Smooth muscle cell (in vitro differentiated cells): ENCODE results near the gene COL27A1. TPM values are rescaled to one million over a fixed set of nuclear protein-coding genes. Genes with fewer than 3 reads are reported as not detected.

Experiments
- DNase-seq: peaks from one replicate; lab custom pipeline; 2025; ENCODE audit not compliant: unreplicated experiment; lab: John Stamatoyannopoulos, UW
- H2AFZ ChIP-seq: fragments of 200-600 bp; sonication (generic); 2 replicates; pipeline ENCODE4 v1.6.0; 2016; ENCODE audit warnings: antibody characterized with exemption, low read depth, mild to moderate bottlenecking
- H3F3A ChIP-seq: fragments of 200-600 bp; sonication (generic); 2 replicates; pipeline ENCODE4 v1.6.0; 2017; ENCODE audit warnings: antibody characterized with exemption, low read depth
- H3K27ac ChIP-seq: fragments of 200-600 bp; sonication (generic); 2 replicates; pipeline ENCODE4 v1.5.1; 2016; ENCODE audit warnings: low read depth, mild to moderate bottlenecking
- H3K27me3 ChIP-seq: fragments of 200-600 bp; sonication (generic); 2 replicates; pipeline ENCODE4 v1.6.1; 2016; ENCODE audit warnings: low read depth, mild to moderate bottlenecking
- H3K36me3 ChIP-seq: fragments of 200-600 bp; sonication (generic); 2 replicates; pipeline ENCODE4 v1.5.1; 2016; ENCODE audit warnings: low read depth
- H3K4me1 ChIP-seq: fragments of 200-600 bp; sonication (generic); 2 replicates; pipeline ENCODE4 v1.5.1; 2016; ENCODE audit warnings: low read depth
- H3K4me2 ChIP-seq: fragments of 200-600 bp; sonication (generic); 2 replicates; pipeline ENCODE4 v1.6.0; 2016; ENCODE audit warnings: mild to moderate bottlenecking
- H3K4me3 ChIP-seq: fragments of 200-600 bp; sonication (generic); 2 replicates; pipeline ENCODE4 v1.5.1; 2016; ENCODE audit warnings: mild to moderate bottlenecking
- H3K79me2 ChIP-seq: fragments of 200-600 bp; sonication (generic); 2 replicates; pipeline ENCODE4 v1.6.0; 2016; ENCODE audit warnings: low read depth, mild to moderate bottlenecking
- H3K9ac ChIP-seq: fragments of 200-600 bp; sonication (generic); 2 replicates; pipeline ENCODE4 v1.6.0; 2016; ENCODE audit warnings: low read depth
- H3K9me3 ChIP-seq: fragments of 200-600 bp; sonication (generic); replicated peaks from 2 replicates; pipeline ENCODE4 v1.5.1; 2016; ENCODE audit warnings: low read depth
- H4K20me1 ChIP-seq: fragments of 200-600 bp; sonication (generic); 2 replicates; pipeline ENCODE4 v1.6.0; 2016; ENCODE audit warnings: low read depth
- CTCF ChIP-seq: fragments of 200-600 bp; sonication (generic); IDR thresholded peaks from 2 replicates; pipeline ENCODE4 v1.5.1; 2017; ENCODE audit warnings: borderline replicate concordance, mild to moderate bottlenecking, antibody characterized with exemption; ENCODE audit not compliant: insufficient read depth, poor library complexity, severe bottlenecking
- WGBS: methylation state at CpG from one replicate; pipeline ENCODE4 v1.1.7; 2016; ENCODE audit warnings: low lambda C conversion rate; 5-methylcytosine and 5-hydroxymethylcytosine counted together
- polyA plus RNA-seq: library from polyadenylated mRNA; unstranded; fragments of >200 nt; fragmentation: Nextera tagmentation; extraction: Ambion mirVana; gene quantifications from 2 replicates; pipeline ENCODE4 v1.2.1, GENCODE V29; 2016
- total RNA-seq: library from RNA; depleted of rRNA; stranded (reverse); fragments of >200 nt; gene quantifications from 2 replicates; pipeline ENCODE4 v1.2.3, GENCODE V29; 2014

COL27A1 gene
- total and polyA plus RNA-seq, 2 experiments from 2014 or later = 18.1 to 19.9 TPM

DNA sequence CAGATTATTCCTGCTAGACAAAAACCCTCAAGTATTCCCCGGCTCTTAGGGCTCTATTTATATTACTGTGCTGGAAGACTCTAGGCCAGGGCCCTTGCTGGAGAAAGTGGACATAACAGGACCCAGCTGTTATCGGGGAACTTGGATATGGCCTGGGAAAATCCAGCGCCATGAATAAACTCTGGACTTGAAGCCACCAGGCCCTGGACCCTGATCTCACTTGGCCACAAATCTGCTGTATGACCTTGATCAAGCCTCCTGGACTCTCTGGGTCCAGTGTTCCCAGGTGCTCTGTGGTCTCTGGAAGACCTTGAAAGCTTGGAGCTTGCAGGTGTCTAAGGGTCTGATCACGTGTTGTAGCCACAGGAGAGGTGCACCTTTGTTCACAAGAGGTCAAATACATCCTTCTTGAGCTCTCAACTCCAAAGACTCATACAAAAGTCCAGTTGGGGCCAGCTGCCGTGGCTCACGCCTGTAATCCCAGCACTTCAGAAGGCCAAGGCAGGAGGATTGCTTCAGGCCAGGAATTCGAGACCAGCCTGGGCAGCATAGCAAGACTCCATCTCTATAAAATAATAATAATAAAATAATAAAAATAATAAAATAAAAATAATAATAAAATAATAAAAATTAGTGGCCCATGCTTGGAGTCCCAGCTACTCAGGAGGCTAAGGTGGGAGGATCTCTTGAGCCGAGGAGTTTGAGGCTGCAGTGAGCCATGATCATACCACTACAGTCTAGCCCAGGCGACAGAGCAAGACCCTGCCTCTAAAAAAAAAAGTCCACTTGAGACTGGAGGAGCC lies 26.5 kb downstream of the COL27A1 start:
- Histone ChIP-seq H2AFZ (no peak overlapping the region), H3K27ac (no peak overlapping the region), H3K4me1 (peaks cover 14% of the 10 kb centered on the region), H3K27me3 (no peaks in the 10 kb centered on the region), H4K20me1 (peaks cover 30% of the 10 kb centered on the region), H3K9me3 (no peaks in the 10 kb centered on the region), H3K9ac (no peak overlapping the region), H3F3A (peaks cover 4% of the 10 kb centered on the region), H3K79me2 (no peaks in the 10 kb centered on the region), H3K36me3 (no peaks in the 10 kb centered on the region), H3K4me3 (no peak overlapping the region), H3K4me2 (peak overlapping the region; percentile 34)
- no peak for DNase-seq
- 81% methylated on average over 9 of the region's 9 CpGs for WGBS
- no peak for TF ChIP-seq CTCF

GRCh38 chr9:114183006-114183405 lies 27.7 kb downstream of the COL27A1 start:
- Histone ChIP-seq H3K4me3 (no peak overlapping the region), H2AFZ (no peak overlapping the region), H3K79me2 (no peaks in the 10 kb centered on the region), H3K4me1 (peaks cover 8% of the 10 kb centered on the region), H3K36me3 (no peaks in the 10 kb centered on the region), H3F3A (no peaks in the 10 kb centered on the region), H3K4me2 (no peak overlapping the region), H4K20me1 (peaks cover 28% of the 10 kb centered on the region), H3K27me3 (no peaks in the 10 kb centered on the region), H3K27ac (no peak overlapping the region), H3K9me3 (no peaks in the 10 kb centered on the region), H3K9ac (no peak overlapping the region)
- TF ChIP-seq CTCF = no peak
- 96% methylated on average over 6 of the region's 6 CpGs for WGBS
- no peak for DNase-seq

GRCh38 chr9:114184071-114184470 lies 28.7 kb downstream of the COL27A1 start:
- Histone ChIP-seq H3K4me2 (no peak overlapping the region), H3F3A (no peaks in the 10 kb centered on the region), H3K36me3 (no peaks in the 10 kb centered on the region), H3K9ac (no peak overlapping the region), H2AFZ (no peak overlapping the region), H3K4me1 (peaks cover 8% of the 10 kb centered on the region), H3K4me3 (no peak overlapping the region), H3K27me3 (no peaks in the 10 kb centered on the region), H3K9me3 (no peaks in the 10 kb centered on the region), H3K27ac (no peak overlapping the region), H4K20me1 (peaks cover 23% of the 10 kb centered on the region), H3K79me2 (peaks cover 2% of the 10 kb centered on the region)
- TF ChIP-seq CTCF = no peak
- DNase-seq = no peak
- 69% methylated on average over 3 of the region's 3 CpGs for WGBS

DNA sequence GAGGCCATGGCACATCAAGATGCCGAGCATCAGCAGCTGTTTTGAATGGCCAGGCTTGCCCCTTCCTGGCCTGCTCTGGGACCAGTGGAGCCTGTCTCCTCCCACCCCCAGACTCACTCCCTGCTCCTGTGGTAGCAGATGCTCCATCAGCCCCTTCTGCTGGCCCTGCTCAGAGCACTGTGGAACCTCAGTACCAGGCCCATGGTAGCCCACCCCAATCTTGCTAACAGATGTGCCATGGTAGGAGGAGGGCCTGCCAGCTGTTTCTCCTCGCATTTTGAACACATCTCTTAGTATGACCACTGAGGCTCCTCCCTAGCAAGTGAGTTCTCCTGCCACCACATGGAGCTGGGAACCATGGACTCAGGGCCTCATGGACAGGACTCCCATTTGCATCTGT lies 29.5 kb downstream of the COL27A1 start:
- Histone ChIP-seq H3K4me3 (no peak overlapping the region), H3F3A (no peaks in the 10 kb centered on the region), H4K20me1 (peaks cover 23% of the 10 kb centered on the region), H3K9me3 (peaks cover 2% of the 10 kb centered on the region), H3K27ac (no peak overlapping the region), H3K79me2 (peaks cover 9% of the 10 kb centered on the region), H3K27me3 (no peaks in the 10 kb centered on the region), H3K4me2 (no peak overlapping the region), H2AFZ (no peak overlapping the region), H3K4me1 (peaks cover 8% of the 10 kb centered on the region), H3K36me3 (peaks cover under 1% of the 10 kb centered on the region), H3K9ac (no peak overlapping the region)
- no peak for TF ChIP-seq CTCF
- no peak for DNase-seq
- 96% methylated on average over 2 of the region's 2 CpGs for WGBS
